ENCODE data around the gene RNU1-4.
"Not testable (repeated sequence)": the region's sequence is repeated elsewhere in the genome, so short reads cannot be mapped to it uniquely, and the experiment has no call there.

RNU1-4 gene

DNA sequence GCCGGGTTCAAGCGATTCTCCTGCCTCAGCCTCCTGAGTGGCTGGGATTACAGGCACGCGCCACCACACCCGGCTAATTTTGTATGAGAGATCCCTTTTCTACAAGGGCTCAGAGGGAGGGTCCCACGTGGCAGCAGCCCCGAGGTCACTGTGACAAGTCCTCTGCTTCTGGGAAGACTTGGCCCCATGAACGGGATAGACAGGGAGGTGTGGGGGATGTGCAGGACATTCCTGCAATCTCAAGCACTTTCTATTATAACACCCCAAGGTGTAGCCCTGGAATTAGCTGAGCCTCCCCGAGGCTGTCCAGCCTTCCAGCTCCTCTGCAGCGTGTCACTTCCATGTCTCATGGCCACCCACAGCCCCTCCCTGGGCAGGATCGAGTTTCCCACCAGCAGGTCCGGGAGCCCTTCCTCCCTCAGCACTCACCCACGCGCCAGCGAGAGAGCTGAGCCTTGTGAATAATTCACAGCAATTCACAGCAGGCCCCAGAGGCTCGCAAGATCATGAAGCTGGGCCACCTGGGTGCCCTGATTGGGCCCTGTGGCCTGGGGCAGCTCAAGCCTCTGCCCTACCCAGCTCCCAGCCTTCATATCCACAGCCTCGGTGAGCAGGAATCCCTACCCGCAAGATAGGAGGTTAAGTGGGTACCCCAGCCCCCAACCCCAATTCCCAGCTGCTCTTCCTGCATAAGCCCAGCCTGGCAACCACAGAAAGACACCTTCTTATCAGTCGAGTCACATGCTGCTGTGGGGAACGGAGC lies 22.8 kb upstream of the RNU1-4 start:
- TF ChIP-seq, protein P1, sequence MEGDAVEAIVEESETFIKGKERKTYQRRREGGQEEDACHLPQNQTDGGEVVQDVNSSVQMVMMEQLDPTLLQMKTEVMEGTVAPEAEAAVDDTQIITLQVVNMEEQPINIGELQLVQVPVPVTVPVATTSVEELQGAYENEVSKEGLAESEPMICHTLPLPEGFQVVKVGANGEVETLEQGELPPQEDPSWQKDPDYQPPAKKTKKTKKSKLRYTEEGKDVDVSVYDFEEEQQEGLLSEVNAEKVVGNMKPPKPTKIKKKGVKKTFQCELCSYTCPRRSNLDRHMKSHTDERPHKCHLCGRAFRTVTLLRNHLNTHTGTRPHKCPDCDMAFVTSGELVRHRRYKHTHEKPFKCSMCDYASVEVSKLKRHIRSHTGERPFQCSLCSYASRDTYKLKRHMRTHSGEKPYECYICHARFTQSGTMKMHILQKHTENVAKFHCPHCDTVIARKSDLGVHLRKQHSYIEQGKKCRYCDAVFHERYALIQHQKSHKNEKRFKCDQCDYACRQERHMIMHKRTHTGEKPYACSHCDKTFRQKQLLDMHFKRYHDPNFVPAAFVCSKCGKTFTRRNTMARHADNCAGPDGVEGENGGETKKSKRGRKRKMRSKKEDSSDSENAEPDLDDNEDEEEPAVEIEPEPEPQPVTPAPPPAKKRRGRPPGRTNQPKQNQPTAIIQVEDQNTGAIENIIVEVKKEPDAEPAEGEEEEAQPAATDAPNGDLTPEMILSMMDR (IDR thresholded peaks at IDR 0.05; ENCODE audit: low read depth, low read length, missing control alignments), result no peak
- in situ Hi-C loops (cut with HindIII; ENCODE audit: low sequenced_read_pairs), result no loop called here
- no peak overlapping the region for H3K4me3 ChIP-seq (ENCODE audit: low read depth, low read length)
- no peak for DNase-seq (ENCODE audit: low read depth)

DNA sequence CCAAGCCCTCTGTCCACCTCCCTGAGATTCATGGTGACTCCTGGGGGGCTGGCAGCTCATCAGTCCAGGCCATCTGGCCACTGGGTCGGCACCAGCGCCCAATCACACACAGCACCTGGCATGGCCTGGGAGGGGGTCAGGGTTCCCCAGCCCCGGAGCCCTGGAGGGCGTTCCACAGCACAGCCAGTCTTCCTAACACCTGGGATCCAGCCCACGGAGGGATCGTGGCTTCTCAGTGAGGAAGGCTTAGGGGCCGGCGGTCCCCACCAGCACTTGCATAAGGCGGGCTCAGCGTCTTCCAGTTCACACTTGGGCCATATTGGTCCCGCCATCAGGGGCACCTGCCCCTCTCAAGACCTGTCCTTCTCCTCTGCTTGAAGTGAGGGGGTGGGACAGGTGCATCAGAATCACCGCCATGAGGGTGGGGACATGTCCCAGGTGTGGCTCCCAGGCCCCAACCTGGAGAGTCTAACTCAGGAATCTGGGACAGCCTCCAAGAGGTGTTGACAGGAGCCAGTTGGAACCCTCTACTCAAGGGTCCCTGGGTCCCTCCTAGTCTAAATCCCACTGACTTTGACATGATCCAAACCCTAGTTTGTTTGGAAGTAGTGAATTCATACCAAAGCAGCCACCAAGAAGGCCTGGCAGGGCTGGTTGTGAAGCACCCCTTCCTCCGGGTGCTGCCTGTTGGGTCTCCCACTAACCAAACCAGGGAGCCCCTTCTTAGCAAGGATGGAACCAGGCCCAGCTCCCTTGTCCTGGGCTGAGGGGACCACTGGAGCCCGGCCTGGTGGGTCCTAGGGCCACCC lies 22.0 kb upstream of the RNU1-4 start:
- in situ Hi-C loops (cut with HindIII; ENCODE audit: low sequenced_read_pairs); DNase-seq (ENCODE audit: low read depth); H3K4me3 ChIP-seq (ENCODE audit: low read depth, low read length): not testable (repeated sequence)

DNA sequence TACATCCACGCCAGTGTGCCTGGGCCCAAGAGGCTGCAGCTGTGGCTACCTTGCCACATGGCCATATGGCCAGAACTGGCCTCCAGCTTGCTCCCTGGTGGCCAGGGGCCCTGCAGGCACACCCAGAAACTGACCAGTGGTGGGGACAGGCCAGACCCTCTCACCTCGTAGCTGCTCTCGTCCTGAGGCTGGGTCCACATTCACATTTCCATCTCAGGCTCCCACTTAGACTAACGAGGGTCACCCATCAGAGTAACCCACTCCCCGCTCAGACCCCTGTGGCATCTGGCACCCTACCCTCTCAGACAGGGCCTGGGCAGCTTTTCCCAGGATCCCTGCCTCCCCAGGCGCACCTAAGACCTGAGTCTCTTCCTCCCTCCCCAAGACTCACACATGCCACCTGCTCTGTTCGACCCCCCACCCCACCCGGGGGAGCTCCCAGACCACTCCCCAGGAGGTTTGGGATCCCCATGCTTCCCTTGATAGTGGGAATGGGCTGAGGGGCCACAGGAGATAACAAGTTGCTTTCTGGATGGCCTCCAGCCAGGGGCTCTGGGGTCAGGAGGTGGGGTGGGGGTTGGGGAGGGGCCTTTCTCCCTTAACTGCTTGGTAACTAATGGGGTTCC lies 21.3 kb upstream of the RNU1-4 start:
- TF ChIP-seq, protein P1 (IDR thresholded peaks at IDR 0.05; ENCODE audit: low read depth, low read length, missing control alignments), result no peak
- in situ Hi-C loops (cut with HindIII; ENCODE audit: low sequenced_read_pairs), result no loop called here
- no peak for DNase-seq (ENCODE audit: low read depth)
- H3K4me3 ChIP-seq (ENCODE audit: low read depth, low read length), result no peak overlapping the region

DNA sequence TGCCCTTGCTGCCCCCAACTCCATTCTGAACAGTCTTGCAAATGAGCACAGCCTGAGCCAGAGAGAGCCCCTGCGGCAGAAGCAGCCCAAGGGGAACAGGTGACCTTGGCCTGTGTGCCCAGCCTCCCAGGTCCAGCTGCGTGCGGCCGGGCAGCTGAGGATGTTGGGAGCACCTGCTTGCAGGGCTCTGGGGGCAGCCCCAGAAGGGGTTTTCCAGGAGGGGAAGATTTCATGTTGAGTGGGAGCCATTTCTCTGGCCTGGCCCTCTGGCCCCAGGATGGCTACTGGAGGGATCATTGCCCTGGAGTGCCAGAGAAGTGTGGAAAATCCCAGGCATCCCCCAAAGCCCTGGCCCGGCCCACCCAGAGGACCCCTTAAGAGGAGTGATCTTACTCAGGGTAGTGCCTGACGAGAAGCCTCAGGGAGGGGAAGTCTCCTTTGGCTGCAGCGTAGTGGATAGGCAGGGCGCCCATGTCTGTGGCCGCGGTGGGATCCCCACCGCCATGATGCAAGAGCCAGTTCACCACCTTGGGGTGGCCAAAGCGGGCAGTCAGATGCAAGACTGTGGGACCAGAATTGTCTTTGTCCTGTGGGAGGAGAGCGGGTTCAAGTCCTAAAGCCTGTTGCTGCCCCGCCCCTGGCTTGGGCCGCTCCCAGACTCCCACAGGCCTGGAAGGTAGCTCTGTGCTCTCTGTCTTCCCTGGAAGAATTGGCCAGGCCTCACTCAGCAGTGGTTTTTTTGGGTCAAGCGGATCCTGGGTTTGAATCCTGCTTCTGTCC lies 20.6 kb upstream of the RNU1-4 start:
- in situ Hi-C loops (cut with HindIII; ENCODE audit: low sequenced_read_pairs), result no loop called here
- DNase-seq (ENCODE audit: low read depth), result no peak

DNA sequence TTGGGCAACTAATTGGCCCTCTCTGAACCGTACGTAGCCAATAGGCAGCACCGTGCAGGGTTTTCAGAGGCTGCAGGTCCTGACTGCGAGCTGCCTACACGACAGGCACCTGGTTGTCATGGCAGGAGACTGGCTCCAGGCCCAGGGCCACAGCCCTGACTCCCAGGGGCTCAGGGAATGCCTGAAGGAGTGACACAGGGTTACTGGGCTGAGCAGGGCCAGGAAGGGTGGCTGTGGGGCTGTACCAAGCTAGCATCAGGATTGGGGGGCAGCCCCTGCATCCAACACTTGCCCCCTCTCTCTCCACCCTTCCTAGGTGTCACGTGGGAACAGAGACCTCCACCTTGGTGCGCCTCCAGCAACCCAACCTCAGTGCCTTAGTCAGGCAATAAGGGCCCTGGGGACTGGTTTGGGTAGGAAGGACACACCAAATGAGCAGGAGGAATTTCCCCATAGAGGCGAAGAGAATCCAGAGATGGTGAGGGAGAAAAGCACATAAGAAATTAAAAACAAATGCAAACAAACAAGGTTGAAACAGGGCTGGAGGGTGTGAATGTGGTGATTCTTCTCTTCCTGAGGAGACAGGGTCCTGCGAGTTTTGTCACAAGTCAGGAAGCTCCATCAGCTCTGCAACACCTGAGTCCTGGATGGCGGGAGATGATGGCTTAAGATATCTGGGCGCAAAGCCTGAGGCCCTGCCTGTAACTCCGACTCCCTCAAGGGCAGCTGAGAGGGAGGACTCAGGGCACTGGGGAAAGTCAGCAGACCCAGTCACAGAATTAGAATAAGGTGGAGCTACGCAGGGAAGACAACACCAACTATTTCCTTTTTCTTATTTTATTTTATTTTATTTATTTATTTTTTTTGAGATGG lies 19.7 kb upstream of the RNU1-4 start:
- no peak overlapping the region for H3K4me3 ChIP-seq (ENCODE audit: low read depth, low read length)
- TF ChIP-seq, protein P1 (IDR thresholded peaks at IDR 0.05; ENCODE audit: low read depth, low read length, missing control alignments), result no peak
- DNase-seq (ENCODE audit: low read depth), result no peak
- in situ Hi-C loops (cut with HindIII; ENCODE audit: low sequenced_read_pairs), result no loop called here

More for the DNA sequence above, 20.6 kb upstream of the RNU1-4 start:
- TF ChIP-seq, protein P1 (IDR thresholded peaks at IDR 0.05; ENCODE audit: low read depth, low read length, missing control alignments), result no peak
- no peak overlapping the region for H3K4me3 ChIP-seq (ENCODE audit: low read depth, low read length)

DNA sequence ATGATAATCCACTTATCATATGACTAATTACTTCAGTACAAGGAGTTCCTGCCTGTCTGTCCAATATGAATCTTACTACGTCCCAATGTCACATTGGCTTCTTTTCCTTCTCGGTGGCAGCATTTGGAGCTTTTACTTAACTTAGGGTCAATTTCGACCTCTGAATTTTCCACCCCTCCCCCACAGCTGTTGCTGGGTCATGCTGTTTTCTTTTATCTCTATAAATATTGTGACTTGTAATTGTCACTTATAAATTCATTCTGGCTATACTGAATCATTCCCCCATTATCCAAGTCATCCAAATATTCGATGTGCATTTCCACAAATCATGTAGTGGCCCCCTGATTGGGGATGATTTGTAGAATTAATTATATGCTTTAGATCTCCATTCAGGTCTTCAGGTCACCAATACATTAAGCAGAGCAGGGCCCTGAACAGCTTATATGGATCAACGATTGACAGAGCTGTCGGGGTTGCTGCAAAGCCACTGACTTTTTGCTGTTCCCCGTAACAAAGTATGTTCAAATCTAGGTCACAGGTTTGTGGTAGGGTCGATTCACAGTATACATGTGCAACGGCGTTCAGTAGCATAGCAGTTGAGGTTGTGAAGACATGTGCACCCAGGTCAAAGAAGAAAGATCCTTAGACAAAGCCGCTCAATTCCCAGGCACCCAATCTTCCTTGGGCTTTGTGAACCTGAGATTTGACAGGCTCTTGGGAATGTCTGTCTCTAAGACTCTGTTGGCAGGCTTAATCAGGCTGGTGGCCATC lies 18.3 kb upstream of the RNU1-4 start:
- TF ChIP-seq, protein P1 (IDR thresholded peaks at IDR 0.05; ENCODE audit: low read depth, low read length, missing control alignments), result no peak
- DNase-seq (ENCODE audit: low read depth), result no peak
- H3K4me3 ChIP-seq (ENCODE audit: low read depth, low read length), result no peak overlapping the region
- in situ Hi-C loops (cut with HindIII; ENCODE audit: low sequenced_read_pairs), result no loop called here

All from astrocyte of the cerebellum (primary cell).